D721Med (cell line): Measurements from ENCODE around the gene PARD6A.

Source experiments
- DNase-seq: peaks from one replicate; pipeline ENCODE4 v3.0.0; 2011; ENCODE audit warnings: low spot score; ENCODE audit not compliant: insufficient read length
- FAIRE-seq: peaks from 2 replicates; lab custom pipeline; 2011; peaks lifted over from hg19 to GRCh38; lab: Jason Lieb, UNC
- TF ChIP-seq, protein P1 (sequence below): IDR thresholded peaks from 2 replicates; pipeline ENCODE4 v1.5.1; 2012; ENCODE audit warnings: mild to moderate bottlenecking, control low read depth; ENCODE audit not compliant: insufficient read depth; ENCODE audit errors: missing control alignments

PARD6A gene

DNA sequence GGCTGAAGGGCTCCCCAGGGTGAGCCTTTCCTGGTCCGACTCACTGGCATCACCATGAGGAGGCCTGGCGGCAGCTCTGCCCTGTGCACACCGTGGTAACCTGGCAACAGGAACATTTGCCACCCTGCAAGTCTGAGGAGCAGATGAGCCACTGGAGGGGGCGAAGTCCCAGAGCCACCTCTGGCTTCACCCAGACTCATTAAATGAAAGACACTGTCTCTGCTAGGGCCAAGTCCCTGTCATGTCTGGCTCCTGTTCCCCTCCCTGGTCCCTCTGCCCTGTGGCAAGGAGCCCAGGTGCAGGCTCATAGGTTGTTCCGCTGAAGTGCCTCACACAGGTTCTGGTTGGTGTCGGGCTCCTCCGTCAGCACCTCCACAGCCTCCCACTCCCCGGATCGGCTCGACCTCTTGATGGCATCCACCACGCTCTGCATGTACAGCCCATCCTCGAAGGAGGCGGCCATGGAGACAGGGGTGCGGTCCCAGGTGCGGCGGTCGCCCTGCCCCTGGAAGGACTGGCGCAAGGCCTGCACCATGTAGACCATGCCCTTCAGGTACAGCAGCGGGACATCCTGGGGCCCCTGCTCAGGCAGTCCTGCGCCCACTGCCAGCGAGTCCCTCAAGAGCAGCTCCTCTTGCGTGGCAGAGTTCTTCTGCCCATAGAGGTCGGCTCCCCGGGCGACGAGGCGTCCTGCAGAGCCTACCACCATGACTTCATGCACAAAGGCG is 14.3 kb downstream of the PARD6A start:
- TF ChIP-seq, protein P1, sequence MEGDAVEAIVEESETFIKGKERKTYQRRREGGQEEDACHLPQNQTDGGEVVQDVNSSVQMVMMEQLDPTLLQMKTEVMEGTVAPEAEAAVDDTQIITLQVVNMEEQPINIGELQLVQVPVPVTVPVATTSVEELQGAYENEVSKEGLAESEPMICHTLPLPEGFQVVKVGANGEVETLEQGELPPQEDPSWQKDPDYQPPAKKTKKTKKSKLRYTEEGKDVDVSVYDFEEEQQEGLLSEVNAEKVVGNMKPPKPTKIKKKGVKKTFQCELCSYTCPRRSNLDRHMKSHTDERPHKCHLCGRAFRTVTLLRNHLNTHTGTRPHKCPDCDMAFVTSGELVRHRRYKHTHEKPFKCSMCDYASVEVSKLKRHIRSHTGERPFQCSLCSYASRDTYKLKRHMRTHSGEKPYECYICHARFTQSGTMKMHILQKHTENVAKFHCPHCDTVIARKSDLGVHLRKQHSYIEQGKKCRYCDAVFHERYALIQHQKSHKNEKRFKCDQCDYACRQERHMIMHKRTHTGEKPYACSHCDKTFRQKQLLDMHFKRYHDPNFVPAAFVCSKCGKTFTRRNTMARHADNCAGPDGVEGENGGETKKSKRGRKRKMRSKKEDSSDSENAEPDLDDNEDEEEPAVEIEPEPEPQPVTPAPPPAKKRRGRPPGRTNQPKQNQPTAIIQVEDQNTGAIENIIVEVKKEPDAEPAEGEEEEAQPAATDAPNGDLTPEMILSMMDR = no peak
- no peak for DNase-seq
- FAIRE-seq = no peak

DNA sequence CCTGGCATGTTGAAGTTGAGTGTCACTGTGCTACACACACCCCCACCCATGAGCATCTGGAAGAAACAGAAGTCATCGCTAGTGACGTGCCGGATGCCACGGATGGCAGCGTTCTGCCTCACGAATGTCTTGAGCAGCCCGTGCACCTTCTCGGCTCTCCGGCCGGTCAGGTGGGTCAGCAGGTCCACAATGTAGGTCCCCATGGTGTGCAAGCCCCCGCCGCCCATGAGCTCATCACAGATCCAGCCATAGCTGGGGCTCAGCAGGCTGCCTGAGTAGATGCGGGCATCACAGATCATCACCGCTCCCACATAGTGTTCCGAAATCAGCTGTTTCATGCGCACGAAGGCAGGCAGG is 14.8 kb downstream of the PARD6A start:
- TF ChIP-seq, protein P1 = no peak
- FAIRE-seq = no peak
- DNase-seq = no peak

DNA sequence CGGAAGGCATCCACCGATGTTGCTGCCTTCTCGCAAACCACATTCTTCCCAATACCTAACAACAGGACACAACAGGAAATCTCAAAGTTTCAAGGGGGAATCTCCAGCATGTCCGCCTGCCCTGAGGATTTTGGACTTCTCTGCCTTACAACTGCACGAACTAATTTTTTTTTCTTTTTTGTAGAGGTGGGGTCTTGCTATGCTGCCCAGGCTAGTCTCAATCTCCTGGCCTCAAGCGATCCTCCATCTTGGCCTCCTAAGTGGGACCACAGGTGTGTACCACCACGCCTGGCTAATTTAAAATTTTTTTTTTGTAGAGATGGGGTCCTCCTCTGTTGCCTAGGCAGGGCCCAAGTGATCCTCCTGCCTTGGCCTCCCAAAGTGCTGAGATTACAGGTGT is 15.2 kb downstream of the PARD6A start:
- DNase-seq = no peak
- FAIRE-seq = no peak
- TF ChIP-seq, protein P1 = no peak

DNA sequence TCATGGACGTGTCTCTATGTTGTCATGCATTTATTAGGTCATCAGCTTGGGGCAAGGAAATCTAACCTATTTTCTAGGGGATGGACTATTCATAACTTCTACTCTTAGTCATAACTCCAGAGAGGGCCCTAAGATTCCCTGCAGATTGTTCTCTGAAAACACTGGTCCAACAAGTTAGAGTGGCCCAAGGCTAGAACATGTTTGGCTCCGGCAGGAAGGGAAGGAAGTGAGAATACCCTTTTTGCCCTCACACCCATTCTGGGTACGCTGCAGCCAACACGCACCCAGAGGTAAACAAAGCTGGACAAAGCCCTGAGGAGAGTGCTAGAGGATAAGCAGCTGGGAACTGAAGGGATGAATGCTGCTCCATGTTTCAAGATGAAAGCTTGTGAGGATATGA is 15.8 kb downstream of the PARD6A start:
- TF ChIP-seq, protein P1 = no peak
- FAIRE-seq (no peak), DNase-seq (no peak)

DNA sequence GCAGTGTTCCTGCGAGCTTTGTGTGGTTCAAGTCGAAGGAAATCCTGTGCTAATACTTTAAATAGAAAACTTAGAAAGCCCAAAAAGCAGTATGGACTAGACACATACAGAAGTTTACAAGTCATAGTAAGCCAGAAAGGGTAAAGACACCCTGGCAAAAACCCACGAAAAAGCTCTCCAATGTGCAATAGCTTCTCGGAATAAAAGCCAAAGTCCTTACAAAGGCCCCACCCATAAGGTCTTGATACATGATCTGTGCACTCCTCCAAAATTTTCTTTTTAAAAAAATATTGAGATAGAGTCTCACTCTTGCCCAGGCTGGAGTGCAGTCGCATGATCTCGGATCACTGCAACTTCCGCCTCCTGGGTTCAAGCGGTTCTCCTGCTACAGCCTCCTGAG is 16.2 kb downstream of the PARD6A start:
- DNase-seq (no peak), FAIRE-seq (no peak)
- TF ChIP-seq, protein P1 = no peak

DNA sequence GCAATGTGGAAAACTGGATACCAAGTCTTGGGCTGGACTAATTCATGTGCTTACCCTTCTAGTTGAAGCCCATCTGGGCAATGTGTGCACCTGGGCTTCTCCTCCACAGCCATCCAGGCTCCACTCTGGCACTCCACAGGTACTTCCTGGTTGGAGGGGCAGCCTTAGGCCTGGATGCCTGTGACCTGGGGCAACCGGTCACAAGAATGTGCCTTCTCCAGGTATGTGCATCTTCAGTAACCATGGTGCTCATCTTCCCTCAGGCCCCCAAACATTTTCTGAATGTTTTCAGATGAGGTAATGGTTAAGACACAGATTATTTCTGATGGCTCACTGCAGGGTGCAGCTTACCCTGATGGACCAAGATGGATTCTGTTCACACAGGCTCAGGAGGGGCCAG is 17.0 kb downstream of the PARD6A start:
- no peak for FAIRE-seq
- no peak for DNase-seq
- TF ChIP-seq, protein P1 = no peak

DNA sequence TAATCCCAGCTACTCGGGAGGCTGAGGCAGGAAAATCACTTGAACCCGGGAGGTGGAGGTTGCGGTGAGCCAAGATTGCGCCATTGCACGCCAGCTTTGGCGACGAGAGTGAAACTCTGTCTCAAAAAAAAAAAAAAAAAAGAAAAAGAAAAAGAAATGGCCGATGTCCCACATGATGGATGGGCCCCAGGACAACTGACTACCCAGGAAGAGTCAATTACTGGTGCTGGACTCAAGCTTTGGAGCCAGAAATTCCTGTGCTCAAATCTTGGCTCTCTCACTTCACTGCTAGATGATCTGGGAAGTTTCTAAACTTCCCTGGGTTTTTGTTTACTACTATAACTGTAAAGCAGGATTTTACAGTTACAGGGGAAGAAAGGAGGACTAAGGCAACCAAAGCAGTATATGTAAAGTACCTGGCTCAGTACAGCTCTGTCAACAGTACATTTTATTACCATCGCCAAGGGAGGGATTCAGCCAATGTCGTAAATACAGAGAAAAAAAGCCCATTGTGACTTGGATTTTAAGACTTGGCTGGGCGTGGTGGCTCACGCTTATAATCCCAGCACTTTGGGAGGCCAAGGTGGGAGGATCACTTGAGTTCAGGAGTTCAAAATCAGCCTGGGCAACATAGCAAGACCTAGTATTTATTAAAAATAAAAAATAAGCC is 17.7 kb downstream of the PARD6A start:
- FAIRE-seq (no peak), DNase-seq (no peak)
- TF ChIP-seq, protein P1 = no peak
